SK-N-MC (cell line): Measurements from ENCODE around the gene CCDC27.

ENCODE experiments used
- DNase-seq: peaks from one replicate; pipeline ENCODE4 v3.0.0-alpha.2; 2011; ENCODE audit warnings: low read depth, low spot score
- H3K27ac ChIP-seq: fragments of 200-600 bp; sonication (generic); 2 replicates; pipeline ENCODE4 v1.5.1; 2016; ENCODE audit warnings: mixed run types
- H3K36me3 ChIP-seq: fragments of 200-600 bp; sonication (generic); 2 replicates; pipeline ENCODE4 v1.6.1; 2017; ENCODE audit warnings: antibody characterized with exemption, low read length, mixed read lengths; ENCODE audit not compliant: insufficient read depth
- H3K4me3 ChIP-seq: fragments of 200-600 bp; sonication (generic); 2 replicates; pipeline ENCODE4 v1.5.1; 2016
- H3K9ac ChIP-seq: fragments of 200-600 bp; sonication (generic); 2 replicates; pipeline ENCODE4 v1.8.0; 2017; ENCODE audit warnings: mixed run types, mixed read lengths; ENCODE audit not compliant: insufficient read length
- H3K9me3 ChIP-seq: fragments of 200-600 bp; sonication (generic); 2 replicates; pipeline ENCODE4 v1.6.1; 2017; ENCODE audit warnings: low read depth, mild to moderate bottlenecking, antibody characterized with exemption, low read length, moderate library complexity, mixed read lengths
- EZH2 ChIP-seq: fragments of 200-600 bp; sonication (generic); IDR thresholded peaks from one replicate; pipeline ENCODE4 v1.6.1; 2017; ENCODE audit warnings: antibody characterized with exemption
- FOXP2 ChIP-seq: optimal IDR thresholded peaks from 2 replicates; pipeline ENCODE3; 2011; ENCODE audit warnings: mild to moderate bottlenecking, moderate library complexity; ENCODE audit not compliant: insufficient read depth; ENCODE audit errors: extremely low read length, control extremely low read depth
- POLR2AphosphoS5 ChIP-seq: IDR thresholded peaks from 2 replicates; pipeline ENCODE4 v1.6.1; 2012; ENCODE audit warnings: mild to moderate bottlenecking, low read depth, low read length, borderline replicate concordance

Gene CCDC27

GRCh38 chr1:3767328-3767925, 15.2 kb downstream of the CCDC27 start:
- Histone ChIP-seq H3K9me3 (no peaks in the 10 kb centered on the region), H3K27ac (no peak overlapping the region), H3K36me3 (no peaks in the 10 kb centered on the region), H3K9ac (no peak overlapping the region), H3K4me3 (no peak overlapping the region)
- DNase-seq = no peak
- TF ChIP-seq FOXP2 (no peak), POLR2AphosphoS5 (no peak), EZH2 (no peak)

GRCh38 chr1:3768811-3769390, 16.7 kb downstream of the CCDC27 start:
- Histone ChIP-seq H3K4me3 (no peak overlapping the region), H3K9me3 (no peaks in the 10 kb centered on the region), H3K36me3 (no peaks in the 10 kb centered on the region), H3K9ac (no peak overlapping the region), H3K27ac (no peak overlapping the region)
- no peak for DNase-seq
- TF ChIP-seq EZH2 (no peak), POLR2AphosphoS5 (no peak), FOXP2 (no peak)

GRCh38 chr1:3770047-3770765, 18.0 kb downstream of the CCDC27 start:
- Histone ChIP-seq H3K9ac (no peak overlapping the region), H3K9me3 (no peaks in the 10 kb centered on the region), H3K36me3 (no peaks in the 10 kb centered on the region), H3K27ac (no peak overlapping the region), H3K4me3 (no peak overlapping the region)
- DNase-seq = no peak
- TF ChIP-seq EZH2 (no peak), FOXP2 (no peak), POLR2AphosphoS5 (no peak)

- Histone ChIP-seq H3K9me3 (no peaks in the 10 kb centered on the region), H3K36me3 (no peaks in the 10 kb centered on the region), H3K9ac (peak overlapping the region; percentile 28), H3K4me3 (peak overlapping the region; percentile 75), H3K27ac (no peak overlapping the region)
- DNase-seq = no peak
- TF ChIP-seq FOXP2 = no peak
- TF ChIP-seq POLR2AphosphoS5 = no peak
- no peak for TF ChIP-seq EZH2
These were observed 19.1 kb downstream of the CCDC27 start for GRCh38 chr1:3771108-3772026.

- TF ChIP-seq EZH2 (no peak), POLR2AphosphoS5 (peak; percentile 54; the same call in 1 of the 2 replicates), FOXP2 (no peak)
- H3K27ac ChIP-seq = no peak overlapping the region
- H3K9ac ChIP-seq = peak overlapping the region; percentile 28
- H3K4me3 ChIP-seq = peak overlapping the region; percentile 75
- H3K36me3 ChIP-seq = no peaks in the 10 kb centered on the region
- no peaks in the 10 kb centered on the region for H3K9me3 ChIP-seq
- DNase-seq = peak; percentile 18
These were observed 19.9 kb downstream of the CCDC27 start for GRCh38 chr1:3772027-3772714.

GRCh38 chr1:3772715-3773571, 20.7 kb downstream of the CCDC27 start, which contains the start of gene SMIM1:
TSS of gene SMIM1 (plus strand) at chr1:3772749. CDS start at chr1:3775374, 2,625 bp downstream.
- Histone ChIP-seq H3K4me3 (peak within 1 kb of the TSS; percentile 75), H3K36me3 (no peaks in the 10 kb centered on the region), H3K27ac (no peak within 1 kb of the TSS), H3K9me3 (no peaks in the 10 kb centered on the region), H3K9ac (peak within 1 kb of the TSS; percentile 28)
- TF ChIP-seq EZH2 (no peak), POLR2AphosphoS5 (no peak), FOXP2 (no peak)
- DNase-seq = no peak
